Anterior cingulate cortex (tissue), 58 donors: ENCODE data around the gene TLK1.
A peak's percentile ranks its signal among the peaks of the same experiment; 100 is the strongest.
"Not testable (repeated sequence)": the region's sequence is repeated elsewhere in the genome, so short reads cannot be mapped to it uniquely, and the experiment has no call there.

Source experiments
- DNase-seq, 58 donors: peaks; one replicate each; lab custom pipeline; 2025; lab: John Stamatoyannopoulos, UW

Gene TLK1

DNA sequence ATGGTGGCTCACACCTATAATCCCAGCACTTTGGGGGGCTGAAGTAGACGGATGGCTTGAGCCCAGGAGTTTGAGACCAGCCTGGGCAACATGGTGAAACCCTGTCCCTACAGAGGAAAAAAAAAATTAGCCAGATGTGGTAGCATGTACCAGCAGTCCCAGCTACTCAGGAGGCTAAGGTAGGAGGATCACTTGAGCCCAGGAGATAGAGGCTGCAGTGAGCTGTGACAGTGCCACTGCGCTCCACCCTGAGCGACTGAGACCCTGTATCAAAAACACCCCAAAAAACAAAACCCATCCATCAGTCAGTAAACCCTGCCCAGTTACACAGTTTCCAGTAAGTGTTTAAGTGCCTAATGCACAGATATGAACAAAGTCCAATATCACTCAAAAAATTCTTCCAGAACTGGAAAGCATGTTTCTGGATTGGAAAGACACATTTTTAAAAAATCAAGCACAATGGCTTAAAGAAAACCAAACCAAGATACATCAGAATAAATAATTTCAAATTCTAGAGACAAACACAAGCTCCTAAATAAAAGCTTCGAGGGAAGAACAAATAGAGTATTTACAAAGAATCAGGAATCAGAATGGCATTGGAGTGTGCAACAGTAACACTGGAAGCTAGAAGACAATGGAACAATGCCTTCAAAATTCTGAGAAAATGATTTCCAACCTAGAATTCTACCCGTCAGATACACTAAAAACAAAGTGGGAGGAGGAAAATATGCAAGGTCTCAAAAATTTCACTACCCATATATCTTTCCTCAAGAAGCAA lies 72.4 kb downstream of the TLK1 start:
- no peak for DNase-seq

DNA sequence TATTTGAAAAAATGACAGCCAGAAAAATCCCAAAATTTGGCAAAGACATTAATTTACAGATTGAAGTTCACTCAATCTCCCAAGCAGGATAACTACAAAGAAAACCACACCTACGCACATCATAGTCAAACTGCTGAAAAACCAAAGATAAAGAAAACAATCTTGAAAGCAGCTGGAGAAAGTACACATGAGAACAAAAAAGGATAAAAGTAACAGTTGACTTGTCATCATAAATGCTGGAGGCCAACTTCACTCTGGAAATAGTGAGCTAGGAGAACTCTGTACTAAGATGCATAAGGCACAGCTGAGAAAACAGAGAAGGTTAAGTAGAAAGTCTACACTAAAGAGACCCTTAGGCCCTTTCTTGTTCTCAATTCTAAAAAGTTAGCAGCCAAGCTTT lies 73.1 kb downstream of the TLK1 start:
- no peak for DNase-seq

DNA sequence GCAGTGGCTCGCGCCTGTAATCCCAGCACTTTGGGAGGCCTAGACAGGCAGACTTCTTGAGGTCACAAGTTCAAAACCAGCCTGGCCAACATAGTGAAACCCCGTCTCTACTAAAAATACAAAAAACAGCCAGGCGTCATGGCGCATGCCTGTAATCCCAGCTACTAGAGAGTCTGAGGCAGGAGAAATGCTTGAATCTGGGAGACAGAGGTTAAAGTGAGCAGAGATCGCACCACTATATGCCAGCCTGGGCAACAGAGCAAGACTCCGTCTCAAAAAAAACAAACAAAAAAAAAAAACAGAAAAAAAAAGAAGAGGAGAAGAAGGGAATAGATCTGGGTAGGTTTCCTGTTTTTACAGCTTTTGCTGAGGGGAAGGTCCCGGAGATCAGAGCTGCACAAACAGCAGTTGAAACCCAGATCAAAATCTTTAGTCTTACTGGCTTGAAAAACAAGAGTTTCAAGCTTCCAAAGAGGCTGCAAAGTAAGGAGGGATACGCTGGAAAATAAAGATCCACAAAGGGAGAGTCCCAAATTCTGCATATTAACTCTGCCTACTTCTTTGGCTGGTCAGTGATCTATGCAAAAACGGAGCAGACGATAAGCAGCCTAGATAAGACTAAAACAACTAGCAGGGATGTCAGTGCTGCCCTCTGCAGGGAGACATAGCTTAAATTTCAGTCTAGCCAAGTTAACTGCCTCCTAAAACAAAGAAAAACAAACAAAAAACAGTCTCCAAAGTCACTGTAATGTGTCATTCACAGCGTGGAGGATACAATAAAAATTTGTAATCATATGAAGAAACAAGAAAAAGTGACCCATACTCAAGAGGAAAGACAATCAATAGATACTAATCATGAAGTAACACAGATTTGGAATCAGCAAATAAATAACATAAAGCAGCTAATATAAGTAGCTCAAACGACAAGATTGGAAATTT lies 74.1 kb downstream of the TLK1 start:
- DNase-seq = peak in 20 of 58 donors; percentile 0 to 36 (median 5)

DNA sequence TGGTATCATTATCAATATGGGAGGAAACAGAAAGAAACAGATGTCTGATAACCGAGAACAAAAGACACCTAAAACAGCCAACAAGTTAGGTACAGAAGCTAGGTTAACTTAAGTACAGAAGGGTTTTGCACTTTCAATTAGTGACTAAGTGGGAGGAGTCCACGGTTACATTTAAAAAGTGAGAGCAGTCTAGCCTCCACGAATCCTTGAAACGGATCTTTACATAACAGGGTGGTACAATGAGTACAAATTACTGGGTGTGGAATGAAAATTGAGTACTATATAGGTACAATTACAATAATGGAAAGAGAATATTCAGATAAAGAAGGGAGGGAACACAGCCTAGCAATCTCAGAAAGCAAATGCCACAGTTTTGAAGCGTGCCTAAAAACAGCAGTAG lies 76.6 kb downstream of the TLK1 start:
- no peak for DNase-seq

DNA sequence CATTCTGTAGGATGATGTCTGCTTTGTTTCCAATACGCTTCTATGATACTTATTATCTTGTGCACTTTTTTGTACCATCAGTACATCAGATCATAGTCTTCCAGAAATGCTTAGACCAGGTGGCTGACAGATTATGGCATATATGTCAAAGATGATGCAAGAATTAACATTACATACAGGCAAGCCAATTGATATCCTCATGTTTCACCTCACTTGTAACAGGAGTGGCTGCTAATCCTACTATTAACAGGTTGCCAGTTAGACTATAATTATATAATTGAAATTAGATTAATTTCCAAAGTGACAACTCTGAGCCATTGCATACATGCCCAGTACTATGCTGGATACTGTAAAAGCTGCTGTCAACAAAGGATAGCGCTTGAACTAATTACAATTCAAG lies 77.2 kb downstream of the TLK1 start:
- DNase-seq = no peak

DNA sequence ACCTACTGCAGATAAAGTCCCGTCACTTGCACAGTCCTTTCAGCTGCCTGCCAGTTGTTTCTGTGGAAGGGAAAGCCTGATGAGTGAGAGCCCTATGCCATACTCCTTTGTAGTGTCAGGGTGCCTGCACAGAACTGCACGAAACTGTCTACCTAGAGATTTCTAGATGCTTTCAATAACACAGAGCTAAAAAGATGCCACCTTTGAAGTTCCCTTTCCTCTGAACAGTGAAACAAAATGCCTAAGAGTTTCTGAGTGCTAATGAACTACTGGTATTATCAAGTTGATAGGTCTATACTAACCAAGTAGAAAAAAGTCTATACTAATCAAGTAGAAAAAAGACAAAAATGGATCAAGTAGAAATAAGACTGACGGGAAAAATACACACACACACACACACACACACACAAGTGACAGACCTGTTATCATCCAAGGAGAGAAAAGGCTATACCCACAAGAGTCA lies 79.0 kb downstream of the TLK1 start:
- no peak for DNase-seq

DNA sequence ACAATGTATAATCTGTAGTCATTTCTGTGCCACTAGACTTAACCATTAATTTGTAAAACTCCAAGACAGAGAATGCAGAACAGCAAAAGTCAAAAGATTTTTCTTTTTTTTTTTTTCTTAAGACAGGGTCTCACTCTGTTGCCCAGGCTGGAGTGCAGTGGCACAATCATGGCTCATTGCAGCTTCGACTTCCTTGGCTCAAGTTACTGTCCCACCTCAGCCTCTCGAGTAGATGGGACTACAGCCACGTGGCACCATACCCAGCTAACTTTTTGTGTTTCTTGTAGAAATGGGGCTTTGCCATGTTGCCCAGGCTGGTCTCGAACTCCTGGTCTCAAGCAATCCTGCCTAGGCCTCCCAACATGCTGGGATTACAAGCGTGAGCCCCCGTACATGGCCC lies 80.1 kb downstream of the TLK1 start:
- no peak for DNase-seq

DNA sequence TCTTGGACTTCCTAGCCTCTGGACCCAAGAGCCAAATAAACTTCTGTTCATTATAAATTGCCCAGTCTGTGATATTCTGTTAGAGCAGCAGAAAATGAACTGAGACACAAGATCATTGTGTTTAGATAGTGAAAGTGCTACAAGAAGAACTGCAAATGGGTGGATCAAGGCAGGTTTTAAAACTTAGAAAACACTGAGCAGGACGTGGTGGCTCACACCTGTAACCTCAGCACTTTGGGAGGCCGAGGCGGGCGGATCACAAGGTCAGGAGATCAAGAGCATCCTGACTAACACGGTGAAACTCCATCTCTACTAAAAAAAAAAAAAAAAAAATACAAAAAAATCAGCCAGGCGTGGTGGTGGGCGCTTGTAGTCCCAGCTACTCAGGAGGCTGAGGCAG lies 84.3 kb downstream of the TLK1 start:
- not testable (repeated sequence) for DNase-seq

DNA sequence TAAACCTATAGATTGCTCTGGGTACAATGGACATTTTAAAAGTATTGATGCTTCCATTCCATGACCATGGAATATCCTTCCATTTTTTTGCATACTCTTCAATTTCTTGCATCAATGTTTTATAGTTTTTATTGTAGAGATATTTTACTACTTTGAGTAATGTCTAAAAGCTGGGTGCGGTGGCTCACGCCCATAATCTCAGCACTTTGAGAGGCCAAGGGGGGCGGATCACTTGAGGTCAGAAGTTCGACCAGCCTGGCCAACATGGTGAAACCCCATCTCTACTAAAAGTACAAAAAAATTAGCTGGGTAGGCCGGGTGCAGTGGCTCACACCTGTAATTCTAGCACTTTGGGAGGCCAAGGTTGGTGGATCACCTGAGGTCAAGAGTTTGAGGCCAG lies 88.5 kb downstream of the TLK1 start:
- no peak for DNase-seq

DNA sequence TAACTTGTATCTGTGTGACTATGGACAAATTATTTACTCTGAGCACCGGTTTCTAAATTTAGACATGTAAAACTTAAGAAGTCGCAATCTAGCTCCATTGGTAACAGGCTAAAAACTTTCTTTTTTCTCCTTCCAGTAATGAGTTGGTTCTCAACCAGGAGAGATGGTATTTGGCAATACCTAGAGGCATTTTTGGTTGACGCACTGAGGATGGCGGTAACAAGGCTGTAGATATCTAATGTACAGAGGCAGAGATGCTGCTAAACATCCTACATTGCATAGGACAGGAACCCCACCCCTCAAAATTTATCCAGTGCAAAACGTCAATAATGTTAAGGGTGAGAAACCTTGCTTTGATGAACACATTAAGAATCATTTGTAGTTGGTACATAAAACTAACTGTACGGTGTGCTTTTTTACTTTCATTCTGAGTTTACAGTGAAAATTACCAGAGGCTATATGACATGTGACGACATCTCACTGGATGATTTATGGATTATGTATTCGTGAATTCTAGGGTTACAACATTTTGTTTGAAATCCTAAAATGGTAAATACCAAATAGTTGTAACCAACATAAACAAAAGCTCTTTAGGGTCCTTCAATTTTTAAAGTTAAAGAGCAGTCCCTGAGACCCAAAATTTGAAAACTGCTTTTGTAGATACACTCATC lies 91.3 kb downstream of the TLK1 start:
- no peak for DNase-seq

DNA sequence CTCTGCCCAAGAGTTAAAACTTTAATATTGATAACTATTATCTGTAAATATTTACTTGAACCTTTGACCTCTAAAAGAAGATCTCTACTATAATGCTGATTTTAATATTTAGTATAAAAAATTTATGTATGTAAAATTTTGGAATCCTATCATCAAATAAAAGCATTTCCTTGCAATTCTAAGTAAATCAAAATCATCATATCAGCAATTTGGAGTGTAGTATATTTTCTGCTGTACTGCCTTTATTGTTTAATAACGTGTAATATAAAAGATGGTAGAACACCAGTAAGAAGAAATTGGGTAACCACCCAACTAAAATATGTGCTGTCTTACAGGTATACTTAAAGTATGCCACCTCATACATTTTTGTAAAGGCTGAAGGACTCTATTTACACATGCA lies 94.6 kb downstream of the TLK1 start:
- DNase-seq = no peak

DNA sequence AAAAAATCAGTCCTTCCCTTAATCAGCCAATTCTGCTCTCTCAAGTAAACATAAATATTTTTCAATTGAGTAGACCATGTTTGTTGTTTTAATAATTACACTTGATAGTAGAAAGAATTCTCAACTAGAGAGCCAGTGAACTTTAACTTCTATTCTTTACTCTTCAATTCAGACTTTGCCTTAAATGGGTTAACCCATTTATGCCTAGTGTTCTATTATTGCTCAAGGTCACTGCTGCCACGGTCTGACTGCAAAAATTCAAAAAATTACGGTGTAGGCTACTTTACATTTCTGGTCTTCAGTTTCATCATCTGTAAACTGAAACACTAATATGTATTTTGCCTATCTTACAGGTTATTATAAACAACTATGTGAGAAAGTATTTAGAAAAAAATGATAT lies 103.1 kb downstream of the TLK1 start:
- DNase-seq = no peak

DNA sequence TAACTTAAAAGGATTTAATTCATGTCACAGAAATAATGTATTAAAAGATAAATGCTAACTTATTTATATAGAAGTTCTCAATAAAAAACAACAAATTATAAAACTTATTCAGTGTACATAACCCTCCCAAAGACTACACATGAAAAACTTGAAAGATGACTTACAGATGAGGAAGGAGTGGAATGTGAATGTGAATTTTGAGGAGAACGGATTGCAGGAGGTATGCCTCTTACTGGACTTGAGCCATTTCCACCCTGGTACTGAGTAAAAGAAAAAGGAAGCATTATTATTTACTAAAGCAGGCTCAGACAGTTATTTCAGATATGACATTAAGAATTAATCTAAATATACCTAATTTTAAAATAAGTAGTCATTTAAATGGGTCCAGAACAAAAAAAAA lies 104.4 kb downstream of the TLK1 start:
- DNase-seq = no peak

DNA sequence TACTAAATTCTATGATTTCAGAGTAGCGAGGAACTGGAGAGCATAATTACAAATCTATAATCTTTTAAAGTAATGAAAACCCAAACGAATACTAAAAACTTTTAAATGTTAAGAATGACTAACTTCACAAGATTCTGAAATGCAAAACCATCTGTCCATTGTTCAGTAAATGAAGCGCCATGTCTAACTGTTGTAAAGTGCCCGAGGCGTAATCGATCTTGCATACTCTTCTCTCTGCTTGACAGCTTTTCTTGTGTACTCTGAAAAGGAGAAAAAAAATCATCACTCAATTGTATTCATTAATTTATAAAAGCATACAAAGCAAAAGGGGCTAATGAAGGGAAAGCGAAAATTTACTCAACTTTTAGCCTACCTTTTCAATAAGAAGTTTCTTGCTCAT lies 111.0 kb downstream of the TLK1 start:
- DNase-seq = no peak

DNA sequence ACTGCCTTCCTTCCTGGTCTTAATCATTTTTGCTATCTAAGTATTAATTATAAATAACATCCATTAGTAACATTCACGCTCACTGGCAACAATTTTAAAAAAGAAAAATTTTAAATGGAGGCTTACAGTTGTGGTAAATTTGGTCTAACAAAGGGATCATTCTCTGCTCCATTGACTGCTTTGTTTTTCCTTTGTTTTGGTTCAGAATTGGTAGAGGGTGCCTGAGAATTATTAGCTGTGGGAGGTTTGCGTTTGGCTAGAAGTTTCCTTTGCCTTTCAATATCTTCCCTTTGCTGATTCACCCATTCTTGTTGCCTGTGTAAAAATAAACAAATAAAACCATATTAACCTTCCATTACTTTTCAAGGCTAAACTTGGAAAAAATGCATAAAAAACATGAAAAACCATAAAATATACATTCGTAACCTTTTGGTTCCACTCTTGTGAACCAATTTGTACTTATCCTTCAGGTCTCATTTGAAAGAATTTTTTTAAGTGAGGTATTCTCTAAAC lies 114.6 kb downstream of the TLK1 start:
- DNase-seq = no peak

DNA sequence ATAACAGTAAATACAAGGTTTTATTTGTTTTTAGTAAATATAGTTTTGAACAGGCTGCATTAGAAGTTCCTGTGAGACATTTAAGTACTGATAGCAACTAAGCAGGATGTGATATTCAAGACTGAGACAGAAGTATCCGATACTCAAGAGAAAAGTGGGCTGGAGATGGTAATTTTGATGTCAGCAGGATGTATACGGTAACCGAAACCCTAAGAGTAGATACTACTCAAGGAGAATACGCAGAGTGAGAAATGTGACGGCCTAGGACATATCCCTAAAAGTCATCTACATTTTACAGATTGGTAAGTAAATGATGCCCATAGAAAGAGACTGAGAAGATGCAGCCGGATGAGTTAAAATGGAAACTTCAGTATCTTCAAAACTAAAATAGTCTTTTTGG lies 116.3 kb downstream of the TLK1 start:
- no peak for DNase-seq

DNA sequence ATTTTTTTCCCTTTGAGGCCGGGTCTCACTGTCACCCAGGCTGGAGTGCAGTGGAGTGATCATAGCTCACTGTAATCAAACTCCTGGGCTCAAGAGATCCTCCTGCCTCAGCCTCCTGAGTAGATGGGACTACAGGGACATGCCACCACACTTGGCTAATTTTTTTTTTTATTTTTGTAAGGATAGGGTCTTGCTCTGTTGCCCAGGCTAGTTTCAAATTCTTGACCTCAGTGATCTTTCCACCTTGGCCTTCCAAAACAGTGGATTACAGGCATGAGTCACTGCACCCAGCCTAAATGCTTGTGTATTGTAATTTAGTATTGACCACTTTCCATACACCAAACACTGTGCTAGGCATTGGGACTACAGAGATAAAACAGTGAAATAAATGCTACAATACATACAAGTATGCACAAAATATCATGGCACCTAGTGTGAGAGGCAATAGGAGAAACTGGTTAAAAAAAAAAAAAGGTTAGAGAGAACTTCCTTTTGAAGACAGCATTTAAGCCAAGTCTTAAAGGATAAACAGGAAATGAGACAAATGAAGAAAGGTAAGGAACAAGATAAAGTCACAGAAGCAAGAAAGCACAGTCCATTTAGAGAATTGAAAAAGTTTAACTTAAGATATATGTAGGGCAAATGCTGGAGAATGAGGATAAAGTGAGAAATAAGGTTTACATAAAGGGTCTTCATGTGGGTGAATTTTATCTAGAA lies 118.3 kb downstream of the TLK1 start:
- DNase-seq = no peak

DNA sequence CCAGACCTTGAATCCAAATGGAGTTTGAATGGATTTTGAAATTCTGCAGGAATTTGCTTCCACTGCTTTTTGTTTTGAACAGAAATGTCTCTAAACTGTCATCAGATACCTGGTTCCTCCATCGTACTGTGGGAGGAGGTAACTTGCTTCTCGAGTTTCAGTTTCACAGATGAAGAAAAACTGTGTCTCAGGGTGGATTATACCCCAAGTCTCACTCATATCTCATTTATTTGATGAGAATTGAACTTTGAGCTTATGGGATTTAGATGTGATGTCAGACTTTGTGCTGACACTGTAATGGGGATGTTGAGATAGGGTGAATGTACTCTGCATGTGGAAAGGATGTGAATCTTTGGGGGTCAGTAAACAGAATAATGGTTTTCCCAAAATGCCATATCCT lies 124.2 kb downstream of the TLK1 start:
- no peak for DNase-seq

DNA sequence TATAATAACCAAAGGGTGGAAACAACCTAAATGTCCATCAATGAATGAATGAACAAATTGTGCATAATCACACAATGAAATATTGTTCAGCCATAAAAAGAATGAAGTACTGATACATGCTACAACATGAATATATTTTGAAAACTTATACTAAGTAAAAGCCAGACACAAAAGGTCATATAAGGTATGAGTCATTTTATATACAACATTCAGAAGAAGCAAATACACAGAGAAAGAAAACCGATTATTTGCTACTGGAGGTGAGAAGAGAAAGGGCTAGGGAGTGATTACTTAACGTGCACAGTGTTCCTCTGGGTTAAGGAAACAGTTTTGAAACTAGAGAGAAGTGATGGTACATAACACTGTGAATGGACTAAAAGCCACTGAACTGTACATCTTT lies 126.4 kb downstream of the TLK1 start:
- no peak for DNase-seq

DNA sequence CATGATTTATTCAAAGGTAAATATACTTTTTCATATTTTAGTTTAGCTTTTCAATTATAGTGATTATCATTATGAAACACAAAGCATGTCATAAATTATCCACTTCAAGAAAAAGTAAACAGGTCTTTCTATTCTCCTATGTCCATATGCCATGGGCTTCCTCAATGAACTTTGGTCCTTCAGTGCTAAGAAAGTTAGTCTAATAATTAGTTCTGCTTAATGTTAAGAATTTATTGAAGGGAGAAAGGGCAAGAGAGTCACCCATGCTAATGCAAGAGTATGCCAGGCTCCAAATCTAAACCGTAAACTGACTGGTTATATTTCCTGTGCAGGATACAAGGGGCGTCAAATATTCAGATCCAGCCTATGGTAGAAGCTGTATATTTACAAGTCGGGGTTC lies 135.5 kb downstream of the TLK1 start:
- DNase-seq = no peak
